Heart right ventricle (tissue), 16 donors: Measurements from ENCODE around the gene SQOR. TPM values are rescaled to one million over a fixed set of nuclear protein-coding genes. Genes with fewer than 3 reads are reported as not detected.

Experiments
- ATAC-seq, 8 donors: fragments of 200-7000 bp; cut with Tn5 transposase; one replicate each; pipeline ENCODE4 v1.9.1; 2020; ENCODE audit warnings: mild to moderate bottlenecking in 8 of 8, moderate library complexity in 8 of 8, moderate number of reproducible peaks in 1 of 8
- DNase-seq, 2 donors: peaks; one replicate each; pipeline ENCODE4 v3.0.0-alpha.2; 2020
- H3K27ac ChIP-seq, 10 donors: fragments of 200-600 bp; sonication (generic) in 2 of 10; one replicate each; pipeline versions ENCODE4 v1.5.0 to v1.8.0; 2020 to 2022; ENCODE audit warnings: mild to moderate bottlenecking in 3 of 10
- H3K27me3 ChIP-seq, 7 donors: fragments of 200-600 bp; one replicate each; pipeline ENCODE4 v1.8.0; 2021 to 2022; ENCODE audit warnings: mild to moderate bottlenecking in 2 of 7
- H3K36me3 ChIP-seq, 9 donors: fragments of 200-600 bp; sonication (generic) in 1 of 9; one replicate each; pipeline versions ENCODE4 v1.5.0 to v1.8.0; 2020 to 2022; ENCODE audit warnings: mild to moderate bottlenecking in 2 of 9
- H3K4me1 ChIP-seq, 9 donors: fragments of 200-600 bp; sonication (generic) in 1 of 9; one replicate each; pipeline versions ENCODE4 v1.5.0 to v1.8.0; 2020 to 2022; ENCODE audit warnings: mild to moderate bottlenecking in 4 of 9
- H3K4me3 ChIP-seq, 10 donors: fragments of 200-600 bp; sonication (generic) in 2 of 10; one replicate each; pipeline versions ENCODE4 v1.5.0 to v1.8.0; 2020 to 2022; ENCODE audit warnings: mild to moderate bottlenecking in 7 of 10, moderate library complexity in 2 of 10
- H3K9me3 ChIP-seq, 11 donors: fragments of 200-600 bp in 10 of 11; sonication (generic) in 2 of 11; one replicate each; pipeline versions ENCODE4 v1.5.0 to v1.8.0; 2013 to 2022; ENCODE audit warnings: mild to moderate bottlenecking in 2 of 11, control low read depth in 1 of 11, moderate library complexity in 1 of 11
- CTCF ChIP-seq, 9 donors: fragments of 200-600 bp; sonication (generic) in 2 of 9; IDR thresholded peaks; one replicate each; pipeline versions ENCODE4 v1.5.0 to v1.8.0; 2021 to 2022; ENCODE audit warnings: antibody characterized with exemption in 9 of 9, mild to moderate bottlenecking in 5 of 9, moderate library complexity in 1 of 9
- WGBS, 2 donors: extraction: QIAGEN DNeasy Blood & Tissue Kit; methylation state at CpG; one replicate each; pipeline ENCODE4 v1.1.7; 2013; ENCODE audit warnings: inconsistent platforms in 1 of 2; 5-methylcytosine and 5-hydroxymethylcytosine counted together
- intact Hi-C, 10 donors: fragments of 100-400 bp; cut with DNase I; formaldehyde crosslinking; loops; one replicate each; pipeline versions ENCODE4 v1.11.1 to v1.14.2; 2022
- polyA plus RNA-seq, 2 donors: library from polyadenylated mRNA; stranded (reverse); fragments of 200-250 nt; gene quantifications; one replicate each; pipeline ENCODE4 v1.2.3, GENCODE V29; 2013
- total RNA-seq, 10 donors: library from RNA; stranded (reverse); fragmentation: NEBNext Ultra II Directional in 3 of 10; extraction: Animal tissue kit (Norgen Biotek cat#: 25700) in 3 of 10; gene quantifications; one replicate each; pipeline versions ENCODE4 v1.2.1 to v1.2.4, GENCODE V29; 2021 to 2023
- donor health status: Arrhythmogenic right ventricular cardiomyopathy.
- donor health status: ischemic (EF 13 %, LVEDD 7.1; RV severe dilation, severe dysfunction).
- donor health status: healthy with polysubstance abuse.
- donor health status: DM: no; HTN: yes; CAD: no.
- donor health status: DM: no; HTN: no; CAD: no.
- donor health status: ischemic (EF 25% LVEDD 6.9; RV normal size, moderate dysfunction).
- donor health status: ischemic (EF 25% LVEDD 5.7; RV mildly dilated, moderate dysfunction).
- donor health status: healthy.
- donor health status: DM: yes; HTN: yes; CAD: no.
- donor health status: Ischemic cardiomyopathy.
- donor health status: ischemic (EF 35%, LVEDD 5.7; RV mildly dilated, moderate dysfunction).
- donor health status: nonischemic (EF 11% LVEDD 7.7; RV severe dilation, severe dysfunction).
- donor health status: DM: yes; HTN: yes; CAD: no.
- donor health status: PGD.
- donor health status: ischemic (EF 29% LVEDD 5.4; RV normal size, mild dysfunction).
- donor health status: nonischemic (EF 23%, LVEDD 6.1; RV moderate dilation, normal function).

SQOR gene
- total and polyA plus RNA-seq, 12 donors: 10.3 to 41.8 (median 17.1) TPM

- Histone ChIP-seq H3K27me3 (no peaks in the 10 kb centered on the region), H3K4me3 (no peak overlapping the region), H3K27ac (no peak overlapping the region), H3K4me1 (peaks cover 0 to 7% (median 0%) of the 10 kb centered on the region in 9 donors), H3K36me3 (peaks cover 0 to 89% (median 20%) of the 10 kb centered on the region in 9 donors), H3K9me3 (no peaks in the 10 kb centered on the region)
- ATAC-seq (no peak), DNase-seq (no peak)
- TF ChIP-seq CTCF (IDR thresholded peaks at IDR 0.05): no peak
- WGBS, 2 donors: 97 to 100% methylated on average over 1 of the region's 1 CpG
- intact Hi-C loops: no loop called here
These were observed 31.5 kb downstream of the SQOR start for GRCh38 chr15:45666119-45666875.

GRCh38 chr15:45667002-45667401 lies 32.2 kb downstream of the SQOR start:
- Histone ChIP-seq H3K4me1 (peaks cover 0 to 7% (median 0%) of the 10 kb centered on the region in 9 donors), H3K27ac (no peak overlapping the region), H3K9me3 (no peaks in the 10 kb centered on the region), H3K36me3 (peaks cover 0 to 89% (median 21%) of the 10 kb centered on the region in 9 donors), H3K4me3 (no peak overlapping the region), H3K27me3 (no peaks in the 10 kb centered on the region)
- ATAC-seq (no peak), DNase-seq (no peak)
- WGBS, 2 donors: 88% methylated on average over 2 of the region's 2 CpGs
- intact Hi-C loops: no loop called here
- no peak for TF ChIP-seq CTCF (IDR thresholded peaks at IDR 0.05)

GRCh38 chr15:45668386-45668785 lies 33.6 kb downstream of the SQOR start:
- Histone ChIP-seq H3K9me3 (no peaks in the 10 kb centered on the region), H3K4me1 (peaks cover 0 to 7% (median 0%) of the 10 kb centered on the region in 9 donors), H3K36me3 (peaks cover 0 to 89% (median 20%) of the 10 kb centered on the region in 9 donors), H3K27me3 (no peaks in the 10 kb centered on the region), H3K4me3 (no peak overlapping the region), H3K27ac (no peak overlapping the region)
- DNase-seq (no peak), ATAC-seq (no peak)
- intact Hi-C loops: no loop called here
- no peak for TF ChIP-seq CTCF (IDR thresholded peaks at IDR 0.05)
- 87 to 94% methylated on average over 6 of the region's 6 CpGs for WGBS, 2 donors

GRCh38 chr15:45669422-45669821 lies 34.6 kb downstream of the SQOR start:
- DNase-seq: no peak
- Histone ChIP-seq H3K4me1 (peaks cover 0 to 4% (median 0%) of the 10 kb centered on the region in 9 donors), H3K27ac (no peak overlapping the region), H3K36me3 (peaks cover 0 to 89% (median 17%) of the 10 kb centered on the region in 9 donors), H3K27me3 (no peaks in the 10 kb centered on the region), H3K4me3 (no peak overlapping the region), H3K9me3 (no peaks in the 10 kb centered on the region)
- no peak for TF ChIP-seq CTCF (IDR thresholded peaks at IDR 0.05)
- ATAC-seq: no peak
- intact Hi-C loops: no loop called here
- WGBS, 2 donors: 81 to 83% methylated on average over 3 of the region's 3 CpGs
